SK-N-SH (cell line): ENCODE results near the gene PCK1. TPM values are rescaled to one million over a fixed set of nuclear protein-coding genes. Genes with fewer than 3 reads are reported as not detected.

ENCODE experiments used
- CTCF ChIA-PET: fragments of 300-600, 350-600 bp; formaldehyde crosslinking; extraction: SDS; loops from one replicate; lab custom pipeline; 2021; lab: Yijun Ruan, JAX
- POLR2A ChIA-PET: fragments of 350-600 bp; sonication (Branson Sonifier 250); formaldehyde crosslinking; extraction: SDS; loops from one replicate; lab custom pipeline; 2020; ENCODE audit warnings: antibody characterized with exemption, inconsistent platforms; lab: Yijun Ruan, JAX
- DNase-seq: peaks from one replicate; pipeline ENCODE4 v3.0.0; 2012
- H2AFZ ChIP-seq: fragments of 200-600 bp; sonication (generic); 2 replicates; pipeline ENCODE4 v1.8.1; 2016; ENCODE audit warnings: antibody characterized with exemption, mild to moderate bottlenecking, low read depth
- H3F3A ChIP-seq: fragments of 200-600 bp; sonication (generic); replicated peaks from 2 replicates; pipeline ENCODE3; 2016; ENCODE audit warnings: antibody characterized with exemption, mild to moderate bottlenecking; ENCODE audit not compliant: insufficient read depth
- H3K27ac ChIP-seq, 2 experiments: fragments of 200-500 bp in 1 of 2; fragments of 200-600 bp in 1 of 2; sonication (Bioruptor generic) in 1 of 2; sonication (generic), shearing (Covaris generic) in 1 of 2; 2 replicates each; pipeline versions ENCODE4 v1.5.1 to v1.6.1; 2014 to 2016; ENCODE audit warnings: low read depth in 2 of 2, inconsistent platforms in 1 of 2, low read length in 1 of 2, mild to moderate bottlenecking in 1 of 2, mixed read lengths in 1 of 2
- H3K27me3 ChIP-seq: fragments of 200-600 bp; sonication (generic), shearing (Covaris generic); 2 replicates; pipeline ENCODE4 v1.6.1; 2016; ENCODE audit warnings: mixed run types; ENCODE audit not compliant: insufficient read depth
- H3K36me3 ChIP-seq, 2 experiments: fragments of 200-500 bp in 1 of 2; fragments of 200-600 bp in 1 of 2; sonication (Bioruptor generic) in 1 of 2; sonication (generic) in 1 of 2; replicated peaks in 1 of 2; 2 replicates each; pipeline versions ENCODE3 to v1.5.1; 2014 to 2016; ENCODE audit warnings: low read length in 1 of 2, mild to moderate bottlenecking in 1 of 2; ENCODE audit not compliant: insufficient read depth in 2 of 2, control insufficient read depth in 1 of 2
- H3K4me1 ChIP-seq, 2 experiments: fragments of 200-500 bp in 1 of 2; fragments of 200-600 bp in 1 of 2; sonication (Bioruptor generic) in 1 of 2; sonication (generic), shearing (Covaris generic) in 1 of 2; 2 replicates each; pipeline versions ENCODE4 v1.5.1 to v1.6.1; 2014 to 2016; ENCODE audit warnings: low read depth in 1 of 2, low read length in 1 of 2, mixed run types in 1 of 2; ENCODE audit not compliant: insufficient read depth in 2 of 2, control insufficient read depth in 1 of 2
- H3K4me2 ChIP-seq: fragments of 200-600 bp; sonication (generic), shearing (Covaris generic); 2 replicates; pipeline ENCODE4 v1.6.1; 2017; ENCODE audit warnings: mixed run types
- H3K4me3 ChIP-seq, 2 experiments: fragments of 200-500 bp in 1 of 2; fragments of 200-600 bp in 1 of 2; sonication (Bioruptor generic) in 1 of 2; sonication (generic), shearing (Covaris generic) in 1 of 2; 2 replicates each; pipeline versions ENCODE4 v1.5.1 to v1.8.1; 2014 to 2016; ENCODE audit warnings: low read depth in 2 of 2, inconsistent platforms in 1 of 2, low read length in 1 of 2, mild to moderate bottlenecking in 1 of 2, mixed read lengths in 1 of 2, moderate library complexity in 1 of 2
- H3K79me2 ChIP-seq: fragments of 200-600 bp; sonication (generic); 2 replicates; pipeline ENCODE4 v1.8.1; 2017; ENCODE audit warnings: mild to moderate bottlenecking; ENCODE audit not compliant: insufficient read depth
- H3K9ac ChIP-seq: fragments of 200-600 bp; sonication (generic); 2 replicates; pipeline ENCODE4 v1.6.1; 2017; ENCODE audit warnings: mixed run types
- H3K9me2 ChIP-seq: fragments of 200-600 bp; sonication (generic); 2 replicates; pipeline ENCODE4 v1.6.1; 2017; ENCODE audit warnings: mixed run types
- H3K9me3 ChIP-seq: fragments of 200-600 bp; sonication (generic); 2 replicates; pipeline ENCODE4 v1.6.1; 2017; ENCODE audit warnings: mixed run types, mild to moderate bottlenecking, moderate library complexity
- H4K20me1 ChIP-seq: fragments of 200-600 bp; sonication (generic); 2 replicates; pipeline ENCODE4 v1.6.1; 2017; ENCODE audit warnings: mild to moderate bottlenecking, mixed run types; ENCODE audit not compliant: insufficient read depth
- ELF1 ChIP-seq: IDR thresholded peaks from 2 replicates; pipeline ENCODE4 v1.4.0; 2012
- EZH2phosphoT487 ChIP-seq: fragments of 200-600 bp; sonication (generic); IDR thresholded peaks from 2 replicates; pipeline ENCODE4 v1.6.1; 2017; ENCODE audit warnings: low read depth, mixed run types, mild to moderate bottlenecking, antibody characterized with exemption, moderate library complexity, borderline replicate concordance
- FOSL2 ChIP-seq: IDR thresholded peaks from 2 replicates; pipeline ENCODE4 v1.4.0; 2012; ENCODE audit warnings: low read depth, mild to moderate bottlenecking, moderate library complexity, borderline replicate concordance
- FOXM1 ChIP-seq: IDR thresholded peaks from 2 replicates; pipeline ENCODE4 v1.4.0; 2012; ENCODE audit warnings: low read depth, mild to moderate bottlenecking
- JUND ChIP-seq: IDR thresholded peaks from 2 replicates; pipeline ENCODE4 v1.4.0; 2012
- NRF1 ChIP-seq: IDR thresholded peaks from 2 replicates; pipeline ENCODE4 v1.6.1; 2012; ENCODE audit warnings: low read depth, mild to moderate bottlenecking, low read length
- RAD21 ChIP-seq: IDR thresholded peaks from 2 replicates; pipeline ENCODE4 v1.6.1; 2012; ENCODE audit warnings: mild to moderate bottlenecking, low read length
- RCOR1 ChIP-seq: fragments of 150-350 bp; IDR thresholded peaks from 2 replicates; pipeline ENCODE4 v1.6.1; 2017; ENCODE audit warnings: antibody characterized with exemption, low read length
- SIN3A ChIP-seq: IDR thresholded peaks from 2 replicates; pipeline ENCODE4 v1.6.1; 2012; ENCODE audit warnings: low read depth, mild to moderate bottlenecking, low read length, moderate library complexity, borderline replicate concordance
- SMC3 ChIP-seq: IDR thresholded peaks from 2 replicates; pipeline ENCODE4 v1.6.1; 2012; ENCODE audit warnings: low read depth, low read length, improper control_type of control experiment
- TAF1 ChIP-seq: IDR thresholded peaks from 2 replicates; pipeline ENCODE4 v1.6.1; 2012; ENCODE audit warnings: low read depth, mild to moderate bottlenecking, low read length, moderate library complexity, borderline replicate concordance
- YY1 ChIP-seq: IDR thresholded peaks from 2 replicates; pipeline ENCODE4 v1.4.0; 2012; ENCODE audit warnings: low read depth, mild to moderate bottlenecking
- WGBS: methylation state at CpG from one replicate; pipeline ENCODE4 v1.1.6; 2017; ENCODE audit warnings: low lambda C conversion rate; 5-methylcytosine and 5-hydroxymethylcytosine counted together
- polyA plus RNA-seq, 3 experiments: library from polyadenylated mRNA; depleted of rRNA; stranded (reverse); fragments of >200 nt; gene quantifications; 2 replicates each; pipeline ENCODE4 v1.2.3, GENCODE V29; 2012
- TF ChIP-seq, protein P1 (sequence below): IDR thresholded peaks from 2 replicates; pipeline ENCODE4; 2012
- TF ChIP-seq, protein P2 (sequence below): fragments of 150-350 bp; IDR thresholded peaks from 2 replicates; pipeline ENCODE4 v1.6.1; 2016; ENCODE audit warnings: mild to moderate bottlenecking, low read depth, low read length
- TF ChIP-seq, protein P3 (sequence below): fragments of 200-600 bp; sonication (generic); IDR thresholded peaks from 2 replicates; pipeline ENCODE4 v1.6.1; 2017; ENCODE audit warnings: antibody characterized with exemption, mild to moderate bottlenecking, moderate library complexity
- TF ChIP-seq, protein P4 (sequence below): IDR thresholded peaks from 2 replicates; pipeline ENCODE4 v1.4.0; 2012; ENCODE audit warnings: low read depth
- TF ChIP-seq, protein P5 (sequence below): IDR thresholded peaks from 2 replicates; pipeline ENCODE4 v1.4.0; 2012; ENCODE audit warnings: low read depth, borderline replicate concordance

The PCK1 gene
- polyA plus RNA-seq, 1 of the 3 experiments (the other 2 are of a cell fraction) = not detected

DNA sequence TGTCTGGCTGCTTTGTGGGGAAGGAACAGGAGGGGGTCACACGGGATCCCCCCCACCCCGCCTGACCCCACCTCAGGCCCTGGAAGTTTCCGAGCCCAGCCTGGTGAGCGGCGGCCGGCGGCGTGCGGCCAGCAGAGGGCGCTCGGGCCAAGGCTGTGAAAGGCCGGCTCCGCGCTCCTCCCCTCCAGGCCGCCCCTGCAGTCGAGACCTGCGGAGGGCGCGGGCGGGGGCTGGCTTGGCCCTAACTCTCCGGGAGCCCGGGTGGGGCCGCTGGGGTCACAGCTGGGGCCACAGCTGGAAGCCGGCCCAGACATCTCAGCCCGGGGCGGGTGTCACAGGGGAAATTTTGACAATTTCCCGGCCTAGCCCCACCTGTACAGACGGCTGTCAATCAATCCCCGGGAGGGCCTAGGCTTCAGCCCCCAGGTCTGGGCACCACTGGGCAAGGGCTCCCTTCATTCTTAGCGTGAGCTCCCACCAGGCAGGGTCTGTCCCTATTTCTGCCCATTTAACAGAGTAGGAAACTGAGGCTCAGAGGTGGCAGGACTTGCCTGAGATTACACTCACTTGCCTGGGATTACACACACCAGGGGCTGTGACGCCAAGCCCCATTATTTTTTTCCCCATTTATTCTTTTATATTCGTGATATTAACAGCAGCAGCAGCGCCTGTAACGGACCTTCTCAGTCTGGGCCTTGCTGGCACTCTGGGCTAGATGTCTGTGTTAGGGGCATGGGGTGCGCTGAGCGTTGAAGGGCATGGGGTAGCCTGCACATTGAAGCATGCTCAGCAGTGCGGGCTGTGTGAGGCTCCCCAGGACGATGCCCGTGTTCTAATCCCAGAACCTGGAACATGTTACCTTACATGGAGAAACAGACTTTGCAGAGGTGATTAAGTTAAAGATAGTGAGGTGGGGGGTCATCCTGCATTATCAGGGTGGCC is 36.4 kb downstream of the PCK1 start:
- peak; percentile 94 for DNase-seq
- Histone ChIP-seq H3F3A (peaks cover 4% of the 10 kb centered on the region), H3K4me1 (peaks cover 0 to 9% of the 10 kb centered on the region in 2 experiments; a peak in 1 of 4 replicates), H2AFZ (0 out of 2 replicates have a peak overlapping the region, but pooled peaks have one; percentile 56), H3K79me2 (no peaks in the 10 kb centered on the region), H3K9me3 (no peaks in the 10 kb centered on the region), H3K4me3 (peak overlapping the region in 1 of 2 experiments; percentile 18; a peak in 1 of 4 replicates), H3K36me3 (no peaks in the 10 kb centered on the region), H4K20me1 (no peaks in the 10 kb centered on the region), H3K4me2 (peak overlapping the region; percentile 76), H3K9ac (no peak overlapping the region), H3K27ac (no peak overlapping the region), H3K9me2 (no peaks in the 10 kb centered on the region), H3K27me3 (no peaks in the 10 kb centered on the region)
- TF ChIP-seq TAF1 (no peak), YY1 (no peak), SIN3A (no peak), NRF1 (no peak), EZH2phosphoT487 (no peak), JUND (no peak), RCOR1 (no peak), ELF1 (no peak), FOSL2 (no peak), SMC3 (peak; percentile 92), RAD21 (peak; percentile 82), FOXM1 (no peak)
- TF ChIP-seq, protein P1, sequence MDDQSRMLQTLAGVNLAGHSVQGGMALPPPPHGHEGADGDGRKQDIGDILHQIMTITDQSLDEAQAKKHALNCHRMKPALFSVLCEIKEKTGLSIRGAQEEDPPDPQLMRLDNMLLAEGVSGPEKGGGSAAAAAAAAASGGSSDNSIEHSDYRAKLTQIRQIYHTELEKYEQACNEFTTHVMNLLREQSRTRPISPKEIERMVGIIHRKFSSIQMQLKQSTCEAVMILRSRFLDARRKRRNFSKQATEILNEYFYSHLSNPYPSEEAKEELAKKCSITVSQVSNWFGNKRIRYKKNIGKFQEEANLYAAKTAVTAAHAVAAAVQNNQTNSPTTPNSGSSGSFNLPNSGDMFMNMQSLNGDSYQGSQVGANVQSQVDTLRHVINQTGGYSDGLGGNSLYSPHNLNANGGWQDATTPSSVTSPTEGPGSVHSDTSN = peak; percentile 42; the same call in 1 of the 2 replicates
- TF ChIP-seq, protein P2, sequence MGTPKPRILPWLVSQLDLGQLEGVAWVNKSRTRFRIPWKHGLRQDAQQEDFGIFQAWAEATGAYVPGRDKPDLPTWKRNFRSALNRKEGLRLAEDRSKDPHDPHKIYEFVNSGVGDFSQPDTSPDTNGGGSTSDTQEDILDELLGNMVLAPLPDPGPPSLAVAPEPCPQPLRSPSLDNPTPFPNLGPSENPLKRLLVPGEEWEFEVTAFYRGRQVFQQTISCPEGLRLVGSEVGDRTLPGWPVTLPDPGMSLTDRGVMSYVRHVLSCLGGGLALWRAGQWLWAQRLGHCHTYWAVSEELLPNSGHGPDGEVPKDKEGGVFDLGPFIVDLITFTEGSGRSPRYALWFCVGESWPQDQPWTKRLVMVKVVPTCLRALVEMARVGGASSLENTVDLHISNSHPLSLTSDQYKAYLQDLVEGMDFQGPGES = no peak
- TF ChIP-seq, protein P3, sequence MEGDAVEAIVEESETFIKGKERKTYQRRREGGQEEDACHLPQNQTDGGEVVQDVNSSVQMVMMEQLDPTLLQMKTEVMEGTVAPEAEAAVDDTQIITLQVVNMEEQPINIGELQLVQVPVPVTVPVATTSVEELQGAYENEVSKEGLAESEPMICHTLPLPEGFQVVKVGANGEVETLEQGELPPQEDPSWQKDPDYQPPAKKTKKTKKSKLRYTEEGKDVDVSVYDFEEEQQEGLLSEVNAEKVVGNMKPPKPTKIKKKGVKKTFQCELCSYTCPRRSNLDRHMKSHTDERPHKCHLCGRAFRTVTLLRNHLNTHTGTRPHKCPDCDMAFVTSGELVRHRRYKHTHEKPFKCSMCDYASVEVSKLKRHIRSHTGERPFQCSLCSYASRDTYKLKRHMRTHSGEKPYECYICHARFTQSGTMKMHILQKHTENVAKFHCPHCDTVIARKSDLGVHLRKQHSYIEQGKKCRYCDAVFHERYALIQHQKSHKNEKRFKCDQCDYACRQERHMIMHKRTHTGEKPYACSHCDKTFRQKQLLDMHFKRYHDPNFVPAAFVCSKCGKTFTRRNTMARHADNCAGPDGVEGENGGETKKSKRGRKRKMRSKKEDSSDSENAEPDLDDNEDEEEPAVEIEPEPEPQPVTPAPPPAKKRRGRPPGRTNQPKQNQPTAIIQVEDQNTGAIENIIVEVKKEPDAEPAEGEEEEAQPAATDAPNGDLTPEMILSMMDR = peak; percentile 83
- TF ChIP-seq, protein P4, sequence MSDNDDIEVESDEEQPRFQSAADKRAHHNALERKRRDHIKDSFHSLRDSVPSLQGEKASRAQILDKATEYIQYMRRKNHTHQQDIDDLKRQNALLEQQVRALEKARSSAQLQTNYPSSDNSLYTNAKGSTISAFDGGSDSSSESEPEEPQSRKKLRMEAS = no peak
- TF ChIP-seq, protein P5, sequence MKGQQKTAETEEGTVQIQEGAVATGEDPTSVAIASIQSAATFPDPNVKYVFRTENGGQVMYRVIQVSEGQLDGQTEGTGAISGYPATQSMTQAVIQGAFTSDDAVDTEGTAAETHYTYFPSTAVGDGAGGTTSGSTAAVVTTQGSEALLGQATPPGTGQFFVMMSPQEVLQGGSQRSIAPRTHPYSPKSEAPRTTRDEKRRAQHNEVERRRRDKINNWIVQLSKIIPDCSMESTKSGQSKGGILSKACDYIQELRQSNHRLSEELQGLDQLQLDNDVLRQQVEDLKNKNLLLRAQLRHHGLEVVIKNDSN = no peak
- POLR2A ChIA-PET = no interaction called here
- 49% methylated on average over 16 of the region's 39 CpGs for WGBS
- CTCF ChIA-PET = interaction anchor here (0.7 to 21.1 kb wide), 42 partner anchors 10 to 1858 kb away, joined by 3 to 403 read pairs (median 6); partner anchors contain the start of genes PMEPA1 and ZBP1
